Fibroblast of lung (primary cell): ENCODE measurements around the gene KCNJ10. TPM values are rescaled to one million over a fixed set of nuclear protein-coding genes. Genes with fewer than 3 reads are reported as not detected.

Experiments used
- DNase-seq, 2 donors: peaks; one replicate each; pipeline versions ENCODE4 v3.0.0 to v3.0.0-alpha.2; 2010; ENCODE audit warnings: low read depth in 2 of 2
- H2AFZ ChIP-seq: 2 replicates; pipeline ENCODE4 v1.5.1; 2012; ENCODE audit warnings: low read length, control low read depth, inconsistent platforms
- H3K27ac ChIP-seq: 2 replicates; pipeline ENCODE4 v1.5.1; 2011; ENCODE audit warnings: low read length, control low read depth; ENCODE audit not compliant: insufficient read depth
- H3K27me3 ChIP-seq: 2 replicates; pipeline ENCODE4 v1.5.1; 2011; ENCODE audit warnings: mild to moderate bottlenecking, low read length; ENCODE audit not compliant: control insufficient read depth, insufficient read depth
- H3K36me3 ChIP-seq: 2 replicates; pipeline ENCODE4 v1.5.1; 2011; ENCODE audit warnings: low read length; ENCODE audit not compliant: control insufficient read depth, insufficient read depth
- H3K4me1 ChIP-seq: 2 replicates; pipeline ENCODE4 v1.5.1; 2011; ENCODE audit warnings: low read length; ENCODE audit not compliant: control insufficient read depth, insufficient read depth; ENCODE audit errors: extremely low read depth
- H3K4me2 ChIP-seq: 2 replicates; pipeline ENCODE4 v1.5.1; 2011; ENCODE audit warnings: low read length, control low read depth; ENCODE audit not compliant: insufficient read depth; ENCODE audit errors: extremely low read depth
- H3K4me3 ChIP-seq, 4 experiments: fragments of 200-600 bp in 1 of 4; sonication (generic) in 1 of 4; replicated peaks in 1 of 4; 2 replicates each; pipeline ENCODE4 v1.5.1; 2011 to 2016; ENCODE audit warnings: low read length in 4 of 4, low read depth in 3 of 4, mild to moderate bottlenecking in 3 of 4, control low read depth in 2 of 4, inconsistent platforms in 1 of 4, mixed read lengths in 1 of 4; ENCODE audit not compliant: insufficient read depth in 1 of 4; ENCODE audit errors: control extremely low read depth in 1 of 4
- H3K79me2 ChIP-seq: 2 replicates; pipeline ENCODE4 v1.5.1; 2012; ENCODE audit warnings: mild to moderate bottlenecking, low read length, inconsistent platforms; ENCODE audit not compliant: control insufficient read depth, insufficient read depth
- H3K9ac ChIP-seq: 2 replicates; pipeline ENCODE4 v1.5.1; 2011; ENCODE audit warnings: mild to moderate bottlenecking, low read length, control low read depth; ENCODE audit not compliant: insufficient read depth
- H3K9me3 ChIP-seq: 2 replicates; pipeline ENCODE4 v1.5.1; 2012; ENCODE audit warnings: low read depth, low read length; ENCODE audit not compliant: control insufficient read depth, insufficient read depth
- H4K20me1 ChIP-seq: 2 replicates; pipeline ENCODE4 v1.5.1; 2011; ENCODE audit warnings: low read length; ENCODE audit not compliant: control insufficient read depth, insufficient read depth; ENCODE audit errors: extremely low read depth
- EZH2 ChIP-seq: IDR thresholded peaks from 2 replicates; pipeline ENCODE4 v1.5.1; 2012; ENCODE audit warnings: low read length, control low read depth, mild to moderate bottlenecking; ENCODE audit errors: missing control alignments
- polyA plus RNA-seq, 2 donors: library from polyadenylated mRNA; depleted of rRNA in 1 of 2; stranded (reverse) in 1 of 2; unstranded in 1 of 2; fragments of >200 nt; gene quantifications; 2 replicates each; pipeline ENCODE4 v1.2.1, GENCODE V29; 2011 to 2012; ENCODE audit warnings: missing spikeins in 1 of 2
- total RNA-seq: library from RNA; depleted of rRNA; stranded (reverse); fragments of >200 nt; gene quantifications from 2 replicates; pipeline ENCODE4 v1.2.1, GENCODE V29; 2014
- TF ChIP-seq, protein P1 (sequence below), 2 donors: IDR thresholded peaks in 1 of 2; conservative IDR thresholded peaks in 1 of 2; 1 replicate in 1 of 2; 2 replicates in 1 of 2; pipeline ENCODE4 v1.5.1; 2011 to 2012; ENCODE audit warnings: low read length in 2 of 2, control low read depth in 1 of 2, inconsistent platforms in 1 of 2, low read depth in 1 of 2, mild to moderate bottlenecking in 1 of 2

The KCNJ10 gene
- total and polyA plus RNA-seq, 2 donors (not counting 1 experiment from before 2014, with no cell fraction given), result not detected

DNA sequence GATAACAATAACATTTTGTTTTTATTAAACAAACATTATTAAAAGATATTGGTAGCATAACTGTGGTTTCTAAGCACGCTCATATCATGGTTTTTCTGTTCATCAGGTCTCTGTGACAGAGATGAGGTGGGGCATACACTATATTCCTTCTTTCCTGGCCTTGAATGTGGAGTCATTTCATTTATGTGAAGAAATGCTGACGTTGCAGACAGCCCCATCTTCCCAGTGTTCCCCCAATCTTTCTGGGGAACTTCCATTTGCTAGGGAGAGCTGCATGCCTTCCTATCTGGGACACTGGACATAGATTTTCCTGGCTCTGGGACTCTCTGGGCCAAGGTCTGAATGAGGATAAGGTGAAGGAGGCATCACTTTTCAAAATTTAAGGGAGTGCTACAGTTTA lies 68.5 kb downstream of the KCNJ10 start:
- H2AFZ ChIP-seq, result no peak overlapping the region
- H3K36me3 ChIP-seq, result no peaks in the 10 kb centered on the region
- H3K9ac ChIP-seq, result no peak overlapping the region
- no peak overlapping the region for H3K4me2 ChIP-seq
- H3K9me3 ChIP-seq, result no peaks in the 10 kb centered on the region
- H3K27ac ChIP-seq, result no peak overlapping the region
- no peaks in the 10 kb centered on the region for H4K20me1 ChIP-seq
- no peak for DNase-seq
- H3K27me3 ChIP-seq, result no peaks in the 10 kb centered on the region
- H3K4me1 ChIP-seq, result no peaks in the 10 kb centered on the region
- H3K4me3 ChIP-seq, result no peak overlapping the region
- H3K79me2 ChIP-seq, result no peaks in the 10 kb centered on the region
- TF ChIP-seq, protein P1, sequence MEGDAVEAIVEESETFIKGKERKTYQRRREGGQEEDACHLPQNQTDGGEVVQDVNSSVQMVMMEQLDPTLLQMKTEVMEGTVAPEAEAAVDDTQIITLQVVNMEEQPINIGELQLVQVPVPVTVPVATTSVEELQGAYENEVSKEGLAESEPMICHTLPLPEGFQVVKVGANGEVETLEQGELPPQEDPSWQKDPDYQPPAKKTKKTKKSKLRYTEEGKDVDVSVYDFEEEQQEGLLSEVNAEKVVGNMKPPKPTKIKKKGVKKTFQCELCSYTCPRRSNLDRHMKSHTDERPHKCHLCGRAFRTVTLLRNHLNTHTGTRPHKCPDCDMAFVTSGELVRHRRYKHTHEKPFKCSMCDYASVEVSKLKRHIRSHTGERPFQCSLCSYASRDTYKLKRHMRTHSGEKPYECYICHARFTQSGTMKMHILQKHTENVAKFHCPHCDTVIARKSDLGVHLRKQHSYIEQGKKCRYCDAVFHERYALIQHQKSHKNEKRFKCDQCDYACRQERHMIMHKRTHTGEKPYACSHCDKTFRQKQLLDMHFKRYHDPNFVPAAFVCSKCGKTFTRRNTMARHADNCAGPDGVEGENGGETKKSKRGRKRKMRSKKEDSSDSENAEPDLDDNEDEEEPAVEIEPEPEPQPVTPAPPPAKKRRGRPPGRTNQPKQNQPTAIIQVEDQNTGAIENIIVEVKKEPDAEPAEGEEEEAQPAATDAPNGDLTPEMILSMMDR (conservative IDR thresholded peaks at IDR 0.05 in 1 of 2, IDR thresholded peaks at IDR 0.05 in 1 of 2; ENCODE audit: low read depth in 1 of 2, low read length in 2 of 2), result no peak
- no peak for TF ChIP-seq EZH2

- Histone ChIP-seq H3K9me3 (no peaks in the 10 kb centered on the region), H3K27ac (no peak overlapping the region), H4K20me1 (no peaks in the 10 kb centered on the region), H3K79me2 (no peaks in the 10 kb centered on the region), H3K4me3 (no peak overlapping the region), H3K4me1 (no peaks in the 10 kb centered on the region), H3K27me3 (no peaks in the 10 kb centered on the region), H2AFZ (no peak overlapping the region), H3K9ac (no peak overlapping the region), H3K36me3 (no peaks in the 10 kb centered on the region), H3K4me2 (no peak overlapping the region)
- TF ChIP-seq, protein P1 (conservative IDR thresholded peaks at IDR 0.05 in 1 of 2, IDR thresholded peaks at IDR 0.05 in 1 of 2; ENCODE audit: low read depth in 1 of 2, low read length in 2 of 2), result no peak
- no peak for TF ChIP-seq EZH2
- DNase-seq, result peak in 1 of 2 donors; percentile 73
Measured at GRCh38 chr1:159999204-159999603, 70.8 kb downstream of the KCNJ10 start.

GRCh38 chr1:159996653-159997052 lies 73.3 kb downstream of the KCNJ10 start:
- Histone ChIP-seq H4K20me1 (no peaks in the 10 kb centered on the region), H3K79me2 (no peaks in the 10 kb centered on the region), H3K4me3 (no peak overlapping the region), H3K9me3 (no peaks in the 10 kb centered on the region), H3K9ac (no peak overlapping the region), H3K27me3 (no peaks in the 10 kb centered on the region), H3K4me2 (no peak overlapping the region), H2AFZ (no peak overlapping the region), H3K27ac (no peak overlapping the region), H3K36me3 (no peaks in the 10 kb centered on the region), H3K4me1 (no peaks in the 10 kb centered on the region)
- DNase-seq, result peak; percentile 14 to 96
- TF ChIP-seq, protein P1 (conservative IDR thresholded peaks at IDR 0.05 in 1 of 2, IDR thresholded peaks at IDR 0.05 in 1 of 2; ENCODE audit: low read depth in 1 of 2, low read length in 2 of 2), result no peak
- no peak for TF ChIP-seq EZH2
